Activated CD4-positive, alpha-beta T cell treated with anti-CD3 and anti-CD28 coated beads, Interleukin-2, amount 10 ng/mL, durations not matched to agents 24 days and 14 days (primary cell): ENCODE data around the gene MMP15. TPM values are rescaled to one million over a fixed set of nuclear protein-coding genes. Genes with fewer than 3 reads are reported as not detected.

ENCODE experiments used
- DNase-seq: peaks from one replicate; pipeline ENCODE4 v3.0.0; 2022
- H3K27ac Mint-ChIP-seq: one replicate; pipeline ENCODE4 v1.8.0; 2022; ENCODE audit warnings: mild to moderate bottlenecking, mixed read lengths
- H3K27me3 Mint-ChIP-seq: one replicate; pipeline ENCODE4 v1.8.0; 2022; ENCODE audit warnings: mixed read lengths
- H3K36me3 Mint-ChIP-seq: one replicate; pipeline ENCODE4 v1.8.0; 2022; ENCODE audit warnings: low read depth, mild to moderate bottlenecking, mixed read lengths
- H3K4me1 Mint-ChIP-seq: one replicate; pipeline ENCODE4 v1.8.0; 2021; ENCODE audit warnings: mixed read lengths
- H3K4me3 Mint-ChIP-seq: one replicate; pipeline ENCODE4 v1.8.0; 2022; ENCODE audit warnings: mild to moderate bottlenecking, moderate library complexity, mixed read lengths
- H3K9me3 Mint-ChIP-seq: one replicate; pipeline ENCODE4 v1.8.0; 2021; ENCODE audit warnings: mixed read lengths
- intact Hi-C: fragments of 100-400 bp; cut with micrococcal nuclease; formaldehyde crosslinking; loops from one replicate; pipeline ENCODE4 v1.15.1; 2023
- total RNA-seq: library from RNA; stranded (reverse); gene quantifications from 2 replicates; pipeline ENCODE4 v1.2.3, GENCODE V29; 2022

MMP15 gene
- total RNA-seq, 1 donor from 2014 or later = 0.89 TPM

DNA sequence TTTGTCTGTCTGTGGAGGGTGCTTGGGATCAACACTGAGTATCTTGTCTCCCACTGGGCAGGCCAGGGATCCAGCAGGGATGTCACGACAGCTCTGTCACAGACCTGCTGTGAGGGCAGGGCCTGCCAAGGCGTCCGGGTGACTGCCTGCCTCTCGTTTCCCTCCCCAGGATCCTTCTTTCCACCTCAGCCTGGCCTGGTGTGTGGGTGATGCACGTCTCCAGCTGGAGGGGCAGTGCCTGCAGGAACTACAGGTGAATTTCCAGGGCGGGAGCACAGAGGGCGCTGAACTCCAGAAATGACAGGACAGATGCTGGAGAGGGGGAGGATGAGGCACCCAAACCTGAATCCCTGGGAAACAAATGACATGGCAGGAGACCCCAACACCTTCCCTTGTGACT lies 6.8 kb upstream of the MMP15 start:
- intact Hi-C loops = no loop called here
- Mint-ChIP-seq H3K27ac (no peak overlapping the region), H3K27me3 (no peaks in the 10 kb centered on the region), H3K4me3 (no peak overlapping the region), H3K4me1 (peaks cover 7% of the 10 kb centered on the region), H3K36me3 (peaks cover 7% of the 10 kb centered on the region), H3K9me3 (no peaks in the 10 kb centered on the region)
- DNase-seq = no peak

DNA sequence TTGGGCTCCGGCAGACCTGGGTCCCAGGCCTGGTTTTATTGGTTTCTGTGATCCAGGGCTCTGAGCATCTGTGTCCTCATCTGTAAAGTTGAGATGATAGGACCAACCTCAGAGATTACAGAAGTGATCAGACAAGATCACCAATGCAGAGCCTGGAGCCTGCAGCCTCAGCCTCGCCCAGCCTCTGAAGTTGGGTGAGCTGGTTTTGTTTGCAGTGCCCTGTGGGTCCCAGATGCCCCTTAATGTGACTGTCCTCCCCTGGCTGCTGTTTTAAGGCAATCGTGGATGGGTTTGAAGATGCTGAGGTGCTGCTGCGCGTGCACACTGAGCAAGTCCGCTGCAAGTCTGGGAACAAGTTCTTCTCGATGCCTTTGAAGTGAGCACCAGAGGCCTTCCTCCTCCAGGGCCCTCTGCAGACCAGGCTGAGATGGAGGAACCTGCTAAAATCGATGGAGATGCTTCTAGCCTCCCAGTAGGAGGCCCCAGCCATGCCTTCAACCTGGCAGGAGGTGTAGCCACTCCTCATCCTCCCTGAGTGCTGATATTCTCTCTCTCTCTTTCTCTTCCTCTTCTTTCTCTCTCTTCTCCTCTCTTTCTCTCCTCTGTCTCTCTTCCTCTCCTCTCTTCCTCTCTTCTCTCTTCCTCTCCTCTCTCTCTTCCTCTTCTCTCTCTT lies 5.6 kb upstream of the MMP15 start:
- intact Hi-C loops = loop anchor here (5.0 kb wide), 2 partner anchors 177 to 282 kb away; partner anchors contain the start of gene CSNK2A2
- no peaks in the 10 kb centered on the region for H3K9me3 Mint-ChIP-seq
- no peak overlapping the region for H3K4me3 Mint-ChIP-seq
- peaks cover 6% of the 10 kb centered on the region for H3K27me3 Mint-ChIP-seq
- H3K27ac Mint-ChIP-seq = peak overlapping the region; percentile 13
- no peak for DNase-seq
- peaks cover 7% of the 10 kb centered on the region for H3K36me3 Mint-ChIP-seq
- H3K4me1 Mint-ChIP-seq = peaks cover 13% of the 10 kb centered on the region

DNA sequence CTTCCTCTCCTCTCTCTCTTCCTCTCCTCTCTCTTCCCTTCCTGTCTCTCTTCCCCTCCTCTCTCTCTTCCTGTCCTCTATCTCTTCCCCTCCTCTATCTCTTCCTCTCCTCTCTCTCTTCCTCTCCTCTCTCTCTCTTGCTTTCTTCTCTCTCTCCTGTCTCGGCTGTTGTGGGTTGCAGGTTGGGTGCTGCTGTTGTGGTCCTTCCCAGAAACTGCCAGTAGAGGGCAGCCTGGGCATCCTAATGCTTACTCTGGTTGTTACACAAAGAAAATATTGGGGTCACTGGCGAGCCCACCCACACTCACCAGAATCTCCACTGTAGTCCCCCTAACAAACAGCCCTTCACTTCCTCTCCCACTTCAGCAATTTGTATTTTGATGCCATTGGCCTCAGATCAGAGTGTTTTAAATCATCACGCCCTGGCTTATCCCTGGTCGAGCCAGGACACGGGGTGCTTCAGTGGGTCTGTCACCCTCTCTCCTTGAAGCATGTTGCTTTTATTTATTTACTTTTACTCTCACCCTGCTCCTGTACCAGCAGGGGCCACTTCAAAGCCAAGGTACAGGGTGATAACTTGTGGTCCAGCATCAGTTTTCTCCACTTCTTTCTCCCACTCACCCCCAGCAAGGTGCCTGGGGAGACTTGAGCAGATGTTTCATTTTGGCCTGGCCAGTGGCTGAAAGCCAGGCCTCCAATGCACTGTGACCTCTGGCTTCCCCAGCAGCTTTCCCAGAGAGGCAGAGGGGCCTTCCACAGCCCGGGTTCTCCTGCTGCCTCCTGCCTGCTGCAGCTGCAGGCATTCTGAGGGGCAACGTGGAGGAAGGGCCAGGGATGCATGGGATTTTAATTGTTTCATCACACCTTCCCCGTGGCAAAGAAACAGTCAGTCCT lies 4.7 kb upstream of the MMP15 start:
- intact Hi-C loops = loop anchor here (5.0 kb wide), 2 partner anchors 176 to 281 kb away; partner anchors contain the start of gene CSNK2A2
- DNase-seq = peak; percentile 90
- Mint-ChIP-seq H3K27ac (peak overlapping the region; percentile 13), H3K36me3 (peaks cover 7% of the 10 kb centered on the region), H3K27me3 (peaks cover 7% of the 10 kb centered on the region), H3K4me3 (no peak overlapping the region), H3K9me3 (no peaks in the 10 kb centered on the region), H3K4me1 (peaks cover 14% of the 10 kb centered on the region)

DNA sequence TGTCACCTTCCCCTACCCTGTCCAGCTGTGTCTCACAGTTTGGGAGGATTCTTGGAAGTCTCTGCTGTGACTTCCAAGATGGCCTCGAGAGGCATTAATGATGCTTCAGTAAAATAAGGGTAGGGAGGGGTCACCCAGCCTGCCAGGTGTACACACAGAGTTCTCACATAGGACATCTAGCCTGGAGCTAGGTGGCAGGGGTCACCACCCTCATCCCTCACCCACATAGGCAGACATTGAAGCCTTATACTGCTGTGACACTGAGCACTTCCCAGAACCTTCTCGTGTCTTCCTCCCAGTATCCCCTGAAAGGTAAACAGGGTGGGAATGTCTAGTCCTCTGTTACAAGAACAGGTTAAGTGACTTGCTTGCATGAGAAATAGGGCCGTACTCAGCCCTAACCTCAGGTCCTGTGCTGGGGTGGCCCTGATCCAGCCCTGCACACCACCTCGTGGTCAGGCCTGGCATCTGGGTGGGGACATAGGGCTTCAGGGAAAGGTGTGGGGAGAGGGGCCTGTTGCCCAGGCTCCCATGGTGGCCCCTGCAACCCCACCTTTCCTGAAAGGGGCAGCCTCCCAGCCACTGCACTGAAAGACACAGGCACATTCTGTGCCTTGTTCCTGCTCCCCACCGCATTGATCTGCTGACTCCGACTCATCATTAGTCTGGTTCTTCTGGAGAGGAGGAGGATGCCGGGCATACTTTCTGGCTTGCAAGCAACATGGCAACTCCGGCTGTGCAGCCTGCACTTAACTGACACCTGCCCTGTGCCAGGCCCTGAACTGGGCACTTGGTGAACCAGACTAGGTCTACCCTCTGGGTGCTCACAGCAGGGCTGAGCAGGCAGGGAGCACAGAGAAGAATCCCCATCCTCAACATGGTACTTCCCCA lies 3.6 kb upstream of the MMP15 start:
- intact Hi-C loops = loop anchor here (5.0 kb wide), 2 partner anchors 175 to 280 kb away; partner anchors contain the start of gene CSNK2A2
- Mint-ChIP-seq H3K4me3 (no peak overlapping the region), H3K9me3 (no peaks in the 10 kb centered on the region), H3K36me3 (peaks cover 7% of the 10 kb centered on the region), H3K27me3 (peaks cover 9% of the 10 kb centered on the region), H3K27ac (no peak overlapping the region), H3K4me1 (peaks cover 14% of the 10 kb centered on the region)
- no peak for DNase-seq

DNA sequence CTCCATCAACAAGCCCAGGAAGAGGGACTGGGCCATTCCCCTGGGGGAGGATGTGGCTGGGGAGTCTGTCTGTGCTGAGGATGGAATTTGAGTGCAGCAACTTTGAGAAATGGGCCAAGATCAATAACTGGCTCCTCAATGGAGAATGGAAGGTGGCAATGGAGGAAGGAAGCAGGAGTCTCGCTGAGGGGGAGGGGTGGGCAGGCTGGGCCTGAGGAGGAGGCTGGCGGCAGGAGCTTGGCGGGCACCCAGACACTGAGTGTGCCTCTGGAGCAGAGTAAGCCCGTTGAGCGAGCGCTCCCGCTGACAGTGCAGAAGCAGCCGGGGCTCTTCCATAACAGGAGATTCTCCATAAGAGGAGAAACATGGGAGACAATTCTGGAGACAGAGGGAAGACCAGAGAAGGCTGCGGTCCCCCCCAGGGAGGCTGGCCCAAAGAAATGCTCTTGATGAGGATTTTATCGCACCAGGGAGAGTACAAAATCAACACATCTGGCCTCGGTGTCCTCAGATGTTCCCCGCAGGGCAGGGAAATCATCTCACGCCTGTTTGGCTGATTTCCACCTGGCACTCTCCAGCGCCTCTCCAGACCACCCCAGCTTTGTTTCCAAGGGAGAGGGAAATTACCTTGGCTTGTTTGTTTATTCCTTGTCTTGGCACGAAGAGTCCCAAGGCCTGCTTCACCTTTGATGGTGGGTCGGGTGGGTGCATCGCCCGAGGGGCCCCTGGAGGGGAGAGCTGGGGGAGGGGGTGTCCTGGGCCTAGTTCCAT lies 2.8 kb upstream of the MMP15 start:
- H3K9me3 Mint-ChIP-seq = no peaks in the 10 kb centered on the region
- peaks cover 14% of the 10 kb centered on the region for H3K4me1 Mint-ChIP-seq
- H3K4me3 Mint-ChIP-seq = no peak overlapping the region
- no peak for DNase-seq
- intact Hi-C loops = loop anchor here (5.0 kb wide), 2 partner anchors 175 to 280 kb away; partner anchors contain the start of gene CSNK2A2
- H3K27ac Mint-ChIP-seq = no peak overlapping the region
- peaks cover 9% of the 10 kb centered on the region for H3K27me3 Mint-ChIP-seq
- H3K36me3 Mint-ChIP-seq = peaks cover 7% of the 10 kb centered on the region

DNA sequence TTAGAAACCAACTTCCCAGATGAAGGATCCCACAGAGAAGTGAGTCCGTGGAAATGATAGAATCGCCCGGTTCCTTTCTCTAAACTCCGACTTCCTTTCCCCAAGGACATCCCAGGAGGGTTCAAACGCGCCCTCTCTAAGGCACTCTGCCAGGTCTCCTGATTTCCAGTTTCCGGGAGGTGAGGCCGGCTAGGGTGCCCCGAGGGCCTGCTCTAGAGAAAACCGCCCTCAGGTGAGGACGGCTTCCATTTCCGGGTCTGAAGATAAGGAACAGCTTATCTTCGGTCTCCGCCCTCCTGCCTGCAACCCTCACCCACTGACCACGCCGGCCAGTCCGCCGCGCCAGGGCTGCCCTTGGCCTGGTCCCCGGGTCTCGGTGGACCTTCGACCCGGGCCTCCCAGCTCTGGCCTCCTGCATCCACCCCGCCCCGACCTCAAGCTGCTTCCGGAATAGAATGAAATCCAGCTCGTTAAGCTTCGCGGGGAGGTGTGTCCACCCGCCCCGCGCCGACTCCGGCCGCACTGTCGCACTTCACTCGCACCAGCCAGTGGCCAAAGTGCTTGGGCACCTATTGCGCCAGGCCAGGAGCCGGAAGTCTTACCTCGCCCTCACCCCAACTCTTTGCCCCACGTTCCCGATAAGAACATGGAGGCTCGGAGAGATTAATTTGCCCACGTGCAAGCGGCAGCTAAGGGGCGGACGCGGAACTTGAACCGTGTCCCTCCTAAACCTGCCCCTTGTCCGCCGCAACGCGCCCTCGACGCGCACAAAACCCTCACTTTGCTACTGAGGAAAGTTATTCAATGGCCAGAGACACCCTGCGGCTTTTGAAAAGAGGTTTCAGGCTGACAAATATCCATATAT lies 836 bp upstream of the MMP15 start:
- peak overlapping the region; percentile 88 for H3K4me3 Mint-ChIP-seq
- H3K27ac Mint-ChIP-seq = peak overlapping the region; percentile 70
- H3K9me3 Mint-ChIP-seq = no peaks in the 10 kb centered on the region
- peak; percentile 74 for DNase-seq
- intact Hi-C loops = loop anchor here (1.0 to 5.0 kb wide), 4 partner anchors 23 to 278 kb away; partner anchors contain the start of genes CFAP20, CSNK2A2 and USB1
- peaks cover 24% of the 10 kb centered on the region for H3K27me3 Mint-ChIP-seq
- H3K4me1 Mint-ChIP-seq = peaks cover 16% of the 10 kb centered on the region
- H3K36me3 Mint-ChIP-seq = peaks cover 4% of the 10 kb centered on the region

DNA sequence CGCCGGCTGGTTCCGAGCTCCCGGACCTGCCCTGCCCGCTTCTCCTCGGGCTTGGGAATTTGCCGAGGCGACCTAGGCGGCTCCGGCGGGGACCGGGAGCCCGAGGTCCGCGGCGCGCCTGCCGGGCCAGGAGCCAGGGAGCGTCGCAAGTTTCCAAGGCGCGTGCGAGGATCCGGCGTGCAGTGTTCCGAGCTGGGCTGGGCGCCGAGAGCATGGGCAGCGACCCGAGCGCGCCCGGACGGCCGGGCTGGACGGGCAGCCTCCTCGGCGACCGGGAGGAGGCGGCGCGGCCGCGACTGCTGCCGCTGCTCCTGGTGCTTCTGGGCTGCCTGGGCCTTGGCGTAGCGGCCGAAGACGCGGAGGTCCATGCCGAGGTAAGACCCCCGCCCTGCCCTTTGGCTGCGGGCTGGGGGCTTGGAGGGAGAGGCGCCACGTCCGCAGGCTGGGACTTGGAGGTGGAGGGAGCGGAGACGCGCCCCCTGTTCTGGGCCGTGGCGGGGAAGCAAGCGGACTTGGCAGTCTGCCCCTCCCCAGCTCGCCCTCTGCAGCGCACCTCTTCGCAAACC lies 668 bp downstream of the MMP15 start:
- Mint-ChIP-seq H3K4me3 (peak overlapping the region; percentile 62), H3K27ac (no peak overlapping the region), H3K27me3 (peaks cover 26% of the 10 kb centered on the region), H3K9me3 (no peaks in the 10 kb centered on the region), H3K4me1 (peaks cover 9% of the 10 kb centered on the region), H3K36me3 (no peaks in the 10 kb centered on the region)
- intact Hi-C loops = no loop called here
- DNase-seq = peak; percentile 68

DNA sequence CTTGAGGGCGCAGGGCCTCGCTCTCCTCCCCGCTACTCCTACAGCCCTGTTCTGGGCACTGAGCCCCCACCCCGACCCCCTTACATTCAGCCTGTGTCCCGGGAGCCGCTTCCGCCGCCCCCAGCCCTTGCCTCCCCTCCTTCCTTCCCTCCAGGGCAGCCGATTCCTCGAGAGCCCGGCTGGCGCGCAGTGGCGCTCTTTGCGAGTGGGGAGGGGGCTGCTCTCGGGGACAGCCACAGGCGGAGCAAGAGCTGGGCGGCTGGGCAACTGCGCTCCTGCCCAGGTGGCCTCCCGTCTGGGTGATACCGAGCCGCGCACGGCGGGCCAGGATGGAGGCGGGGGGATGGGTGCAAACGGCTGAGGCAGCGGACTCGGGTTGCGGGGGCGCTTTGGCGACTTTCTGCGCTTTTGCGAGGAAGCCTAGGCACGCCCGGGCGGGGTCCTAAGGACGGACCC lies 1.2 kb downstream of the MMP15 start:
- no peak for DNase-seq
- no peaks in the 10 kb centered on the region for H3K36me3 Mint-ChIP-seq
- H3K27me3 Mint-ChIP-seq = peaks cover 26% of the 10 kb centered on the region
- peak overlapping the region; percentile 62 for H3K4me3 Mint-ChIP-seq
- H3K27ac Mint-ChIP-seq = no peak overlapping the region
- peaks cover 9% of the 10 kb centered on the region for H3K4me1 Mint-ChIP-seq
- intact Hi-C loops = no loop called here
- H3K9me3 Mint-ChIP-seq = no peaks in the 10 kb centered on the region

DNA sequence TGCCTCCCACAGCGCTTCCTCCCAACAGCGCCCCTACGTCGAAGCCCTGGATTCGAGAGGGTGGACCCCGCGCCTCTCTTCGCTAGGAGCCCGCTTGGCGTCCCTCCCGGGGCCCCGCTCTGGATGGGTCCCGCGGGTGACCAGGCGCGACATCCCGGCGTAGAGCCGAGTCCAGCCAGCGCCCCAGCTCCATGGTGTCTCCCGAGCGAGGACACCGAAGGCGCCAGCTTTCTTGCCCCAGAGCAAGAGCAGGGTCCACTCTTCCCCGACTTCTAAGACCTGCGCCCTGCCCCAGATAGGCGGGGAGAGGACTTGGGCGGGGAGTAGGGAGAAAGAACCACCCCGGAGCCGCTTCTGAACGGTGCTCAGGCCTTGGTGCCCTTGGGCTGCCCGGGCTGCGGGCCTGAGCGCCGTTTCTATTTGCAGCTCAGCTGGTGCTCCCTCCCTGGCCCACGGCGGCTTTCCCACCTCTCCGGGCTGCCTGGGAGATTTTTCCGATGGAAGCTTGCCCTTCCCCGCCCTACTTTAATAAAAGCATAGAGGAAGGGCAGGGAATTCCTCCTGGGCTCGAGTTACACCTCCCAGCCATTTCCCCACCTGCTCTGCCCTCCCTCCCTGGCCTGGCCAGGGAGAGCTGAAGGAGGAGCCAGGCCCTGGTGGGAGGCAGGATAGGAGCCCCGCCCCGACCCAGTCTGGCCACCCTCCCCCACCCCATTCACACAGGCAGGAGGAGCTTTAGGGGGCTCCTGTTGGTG lies 1.8 kb downstream of the MMP15 start:
- intact Hi-C loops = no loop called here
- Mint-ChIP-seq H3K27ac (no peak overlapping the region), H3K4me3 (no peak overlapping the region), H3K4me1 (peaks cover 9% of the 10 kb centered on the region), H3K27me3 (peaks cover 26% of the 10 kb centered on the region), H3K9me3 (no peaks in the 10 kb centered on the region), H3K36me3 (no peaks in the 10 kb centered on the region)
- DNase-seq = no peak

DNA sequence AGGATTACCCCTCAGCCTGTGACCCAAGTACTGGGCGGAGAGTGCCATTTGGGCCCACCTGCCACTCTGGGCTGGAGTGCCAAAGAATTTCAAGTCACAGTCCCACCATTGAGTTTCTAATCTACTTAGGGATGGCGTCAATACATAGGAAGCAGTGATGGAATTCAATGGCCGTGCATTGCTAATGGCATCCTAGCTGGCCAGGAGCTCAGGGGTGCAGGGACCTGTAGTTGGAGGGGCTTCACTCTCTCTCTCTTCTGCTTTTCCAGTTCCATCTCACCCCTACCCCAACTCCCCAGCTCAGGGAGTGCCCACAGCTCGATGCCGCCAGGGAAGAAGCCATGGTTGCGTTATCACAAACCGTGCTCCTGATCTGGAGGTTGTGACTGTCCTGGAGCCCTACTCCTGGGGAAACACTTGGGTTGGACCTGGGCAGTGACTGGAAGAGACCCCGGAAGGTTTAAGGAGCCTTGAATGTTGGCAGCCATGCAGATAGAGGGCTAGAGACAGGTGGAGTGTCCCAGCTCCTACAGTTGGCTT lies 2.4 kb downstream of the MMP15 start:
- Mint-ChIP-seq H3K4me1 (peaks cover 9% of the 10 kb centered on the region), H3K4me3 (peak overlapping the region; percentile 40), H3K27ac (no peak overlapping the region), H3K9me3 (no peaks in the 10 kb centered on the region), H3K27me3 (peaks cover 26% of the 10 kb centered on the region), H3K36me3 (no peaks in the 10 kb centered on the region)
- intact Hi-C loops = no loop called here
- no peak for DNase-seq

DNA sequence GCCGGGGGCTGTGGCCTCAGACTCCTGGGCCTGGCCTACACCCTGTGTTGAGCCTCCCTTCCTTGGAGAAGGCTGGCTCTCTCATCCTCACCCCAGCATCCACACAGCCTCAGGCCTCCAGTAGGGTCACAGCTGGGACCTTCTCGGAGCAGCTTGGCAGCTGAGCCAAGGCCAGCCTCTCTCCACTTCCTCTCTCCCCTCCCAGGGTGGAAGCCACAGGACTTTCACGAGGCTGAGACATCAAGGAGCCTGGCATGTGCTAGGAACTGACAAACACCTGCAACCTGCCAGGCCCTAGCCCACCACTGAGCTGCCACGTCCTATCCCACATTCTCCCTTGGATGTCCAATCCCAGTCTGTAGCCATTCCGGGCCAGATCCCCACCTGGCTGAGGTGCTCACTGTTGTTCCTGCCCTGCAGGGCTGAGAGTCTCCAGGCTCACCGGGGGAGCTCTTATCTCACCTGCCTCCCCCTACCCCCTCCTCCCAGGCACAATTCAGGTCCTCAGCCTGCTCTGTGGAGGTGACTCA lies 3.1 kb downstream of the MMP15 start:
- intact Hi-C loops = no loop called here
- H3K27ac Mint-ChIP-seq = no peak overlapping the region

More for the DNA sequence above, 3.1 kb downstream of the MMP15 start:
- Mint-ChIP-seq H3K9me3 (no peaks in the 10 kb centered on the region), H3K27me3 (peaks cover 26% of the 10 kb centered on the region), H3K36me3 (no peaks in the 10 kb centered on the region), H3K4me3 (no peak overlapping the region), H3K4me1 (peaks cover 9% of the 10 kb centered on the region)
- no peak for DNase-seq
